Ovary (tissue), 9 donors: ENCODE measurements around the gene WIF1. TPM values are rescaled to one million over a fixed set of nuclear protein-coding genes. Genes with fewer than 3 reads are reported as not detected.

ENCODE experiments used
- DNase-seq, 5 donors: peaks; one replicate each; pipeline ENCODE4 v3.0.0-alpha.2; 2019 to 2020
- H3K27ac ChIP-seq, 2 donors: fragments of 200-600 bp; one replicate each; pipeline versions ENCODE4 v1.5.1 to v1.8.0; 2019 to 2022
- H3K27me3 ChIP-seq: fragments of 200-600 bp; one replicate; pipeline ENCODE4 v1.8.0; 2022
- H3K36me3 ChIP-seq: fragments of 200-600 bp; sonication (generic); one replicate; pipeline ENCODE4 v1.5.1; 2019
- H3K4me1 ChIP-seq: one replicate; pipeline ENCODE4 v1.8.1; 2013; ENCODE audit warnings: mild to moderate bottlenecking, moderate library complexity; ENCODE audit not compliant: insufficient read depth
- H3K4me3 ChIP-seq: fragments of 200-600 bp; sonication (generic); one replicate; pipeline ENCODE4 v1.5.1; 2017
- H3K9me3 ChIP-seq, 2 donors: fragments of 200-600 bp in 1 of 2; sonication (generic) in 1 of 2; one replicate each; pipeline versions ENCODE4 v1.5.1 to v1.8.1; 2013 to 2019; ENCODE audit warnings: mild to moderate bottlenecking in 1 of 2, moderate library complexity in 1 of 2
- CTCF ChIP-seq, 3 donors: fragments of 450-650 bp in 2 of 3; fragments of 200-600 bp in 1 of 3; IDR thresholded peaks; one replicate each; pipeline versions ENCODE4 v1.5.1 to v1.8.0; 2016 to 2022; ENCODE audit warnings: antibody characterized with exemption in 3 of 3, mild to moderate bottlenecking in 1 of 3
- EP300 ChIP-seq: sonication (generic); formaldehyde crosslinking; IDR thresholded peaks from one replicate; pipeline ENCODE4 v1.6.1; 2017; ENCODE audit warnings: antibody characterized with exemption
- POLR2A ChIP-seq: fragments of 450-650 bp; IDR thresholded peaks from one replicate; pipeline ENCODE4 v1.6.1; 2017; ENCODE audit warnings: antibody characterized with exemption, mild to moderate bottlenecking, moderate library complexity
- WGBS, 3 donors: extraction: QIAGEN DNeasy Blood & Tissue Kit in 1 of 3; methylation state at CpG; one replicate each; pipeline versions ENCODE4 v1.1.5 to v1.1.7; 2013 to 2017; 5-methylcytosine and 5-hydroxymethylcytosine counted together
- intact Hi-C, 4 donors: fragments of 100-400 bp; cut with DNase I; formaldehyde crosslinking; loops; one replicate each; pipeline versions ENCODE4 v1.11.0 to v1.15.1; 2022 to 2023
- polyA plus RNA-seq, 2 donors: library from polyadenylated mRNA; stranded (reverse); fragments of 200-250 nt in 1 of 2; fragments of 350-450 nt in 1 of 2; fragmentation: Illumina TruSeq in 1 of 2; extraction: RNeasy Lipid Tissue Mini Kit (QIAGEN cat#74804) in 1 of 2; gene quantifications; one replicate each; pipeline ENCODE4 v1.2.3, GENCODE V29; 2013 to 2014
- total RNA-seq, 7 donors: library from RNA; depleted of rRNA in 2 of 7; stranded (reverse); fragments of >200 nt in 2 of 7; fragmentation: NEBNext Ultra II Directional in 3 of 7; extraction: Animal tissue kit (Norgen Biotek cat#: 25700) in 3 of 7; gene quantifications; one replicate each; pipeline versions ENCODE4 v1.1.0 to v1.2.4, GENCODE V29; 2016 to 2023
- donor health status: DM: no; HTN: no; CAD: no; lungs with moderate emphysema.
- donor health status: DM: no; HTN: no; CAD: no.
- donor health status: Bipolar disorder and iron deficiency.
- donor health status: DM: yes; HTN: yes; CAD: no.
- donor health status: DM: no; HTN: no; CAD: no.
- donor health status: DM: yes; HTN: yes; CAD: no.

Gene WIF1
- total and polyA plus RNA-seq, 9 donors = 0.11 to 6.7 (median 2.0) TPM; not detected in 4

GRCh38 chr12:65168681-65169319 lies 47.7 kb upstream of the WIF1 start:
- TF ChIP-seq CTCF (IDR thresholded peaks at IDR 0.05) (no peak), POLR2A (no peak), EP300 (no peak)
- 6 to 11% (median 11%) methylated on average over 11 of the region's 11 CpGs for WGBS, 3 donors
- peak overlapping the region; percentile 85 to 91 for H3K27ac ChIP-seq
- peaks cover 7% of the 10 kb centered on the region for H3K4me1 ChIP-seq
- H3K36me3 ChIP-seq = no peaks in the 10 kb centered on the region
- H3K27me3 ChIP-seq = no peaks in the 10 kb centered on the region
- DNase-seq = peak in 1 of 5 donors; percentile 38
- H3K9me3 ChIP-seq = no peaks in the 10 kb centered on the region
- intact Hi-C loops = no loop called here
- H3K4me3 ChIP-seq = peak overlapping the region; percentile 66

- intact Hi-C loops = no loop called here
- Histone ChIP-seq H3K4me3 (no peak overlapping the region), H3K4me1 (no peaks in the 10 kb centered on the region), H3K27ac (no peak overlapping the region), H3K27me3 (no peaks in the 10 kb centered on the region), H3K36me3 (no peaks in the 10 kb centered on the region), H3K9me3 (no peaks in the 10 kb centered on the region)
- TF ChIP-seq CTCF (IDR thresholded peaks at IDR 0.05) (no peak), POLR2A (no peak), EP300 (no peak)
- DNase-seq = no peak
Observed at GRCh38 chr12:65164774-65165173, 43.7 kb upstream of the WIF1 start.

- H3K27ac ChIP-seq = no peak overlapping the region
- no peak overlapping the region for H3K4me3 ChIP-seq
- no peaks in the 10 kb centered on the region for H3K9me3 ChIP-seq
- intact Hi-C loops = no loop called here
- 83 to 89% (median 84%) methylated on average over 2 of the region's 2 CpGs for WGBS, 3 donors
- no peaks in the 10 kb centered on the region for H3K36me3 ChIP-seq
- no peak for DNase-seq
- no peak for TF ChIP-seq POLR2A
- TF ChIP-seq EP300 = no peak
- no peak for TF ChIP-seq CTCF (IDR thresholded peaks at IDR 0.05)
- H3K27me3 ChIP-seq = no peaks in the 10 kb centered on the region
- H3K4me1 ChIP-seq = no peaks in the 10 kb centered on the region
Observed at GRCh38 chr12:65164244-65164643, 43.1 kb upstream of the WIF1 start.

- TF ChIP-seq EP300 = no peak
- no peak for TF ChIP-seq CTCF (IDR thresholded peaks at IDR 0.05)
- TF ChIP-seq POLR2A = no peak
- Histone ChIP-seq H3K9me3 (no peaks in the 10 kb centered on the region), H3K27ac (no peak overlapping the region), H3K36me3 (no peaks in the 10 kb centered on the region), H3K4me3 (no peak overlapping the region), H3K4me1 (no peaks in the 10 kb centered on the region), H3K27me3 (no peaks in the 10 kb centered on the region)
- no peak for DNase-seq
- intact Hi-C loops = no loop called here
- WGBS, 3 donors = 96 to 100% (median 98%) methylated on average over 1 of the region's 1 CpG
Observed at GRCh38 chr12:65162609-65163008, 41.5 kb upstream of the WIF1 start.
